Fibroblast of peridontal ligament (primary cell): ENCODE measurements around the gene PNPLA2.

Experiments used
- DNase-seq: peaks from one replicate; pipeline ENCODE4 v3.0.0-alpha.2; 2010; ENCODE audit errors: extremely low read depth

The PNPLA2 gene

DNA sequence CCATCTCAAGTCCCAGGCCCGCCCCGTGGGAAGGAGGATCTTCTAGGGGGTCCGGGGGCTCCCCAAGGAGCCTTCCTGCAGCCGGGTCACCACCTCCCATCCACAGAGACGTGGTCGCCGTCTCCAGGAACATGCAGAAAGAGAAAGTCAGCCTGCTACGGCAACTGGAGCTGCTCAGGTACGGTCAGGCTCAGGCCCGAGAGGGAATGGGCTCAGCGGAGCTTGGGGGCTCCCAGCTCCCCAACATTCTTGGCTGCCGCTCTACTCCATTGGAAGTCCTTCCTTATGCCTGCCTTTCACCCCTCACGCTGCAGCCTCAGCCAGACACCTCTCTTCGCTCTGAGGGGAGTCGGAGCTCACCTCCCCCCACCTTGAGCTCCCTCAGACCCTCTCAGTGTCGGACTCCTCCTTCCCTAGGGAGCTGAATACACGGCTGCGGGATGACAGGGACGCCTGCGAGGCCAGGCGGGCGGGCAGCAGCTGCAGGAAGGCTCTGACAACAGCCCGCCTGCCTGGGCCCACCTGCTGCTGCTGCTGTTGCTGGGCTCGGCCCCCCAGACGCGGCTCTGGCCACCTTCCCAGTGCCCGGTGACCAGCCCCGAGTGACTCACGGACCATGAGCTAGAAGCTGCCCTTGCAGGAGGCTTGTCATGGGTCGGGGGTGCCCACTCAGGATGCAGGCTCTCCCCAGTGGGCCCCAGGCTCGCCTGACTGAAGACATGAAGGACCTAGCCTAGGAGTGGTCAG is 12.6 kb downstream of the PNPLA2 start:
- DNase-seq: no peak

DNA sequence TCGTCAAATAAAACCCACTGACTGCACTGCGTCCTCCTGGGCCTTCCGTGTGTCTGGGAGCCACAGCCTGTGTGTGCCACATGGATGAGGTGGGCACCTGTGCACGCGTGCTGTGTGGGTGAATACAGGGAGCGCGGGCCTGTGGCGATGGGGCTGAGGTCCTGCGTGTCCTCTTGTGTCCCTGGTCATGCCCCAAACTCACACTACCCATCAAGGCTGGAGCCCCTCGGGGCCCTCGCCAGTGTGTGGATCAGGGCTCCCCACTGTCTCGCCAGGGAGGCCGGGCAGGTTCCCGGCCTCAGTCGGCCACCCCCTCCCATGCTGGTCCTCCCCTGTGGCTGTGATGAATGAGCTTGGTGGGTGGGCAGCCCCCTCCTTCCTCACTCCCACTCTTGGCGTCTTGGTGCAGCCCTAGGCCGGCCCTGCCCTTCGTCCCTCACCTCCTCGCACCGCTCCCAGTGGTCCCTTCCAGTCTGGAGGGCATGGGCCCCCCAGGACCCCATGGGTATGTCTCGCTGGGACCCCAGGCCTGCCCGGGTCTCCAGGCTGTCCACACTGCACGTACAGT is 13.3 kb downstream of the PNPLA2 start:
- no peak for DNase-seq

DNA sequence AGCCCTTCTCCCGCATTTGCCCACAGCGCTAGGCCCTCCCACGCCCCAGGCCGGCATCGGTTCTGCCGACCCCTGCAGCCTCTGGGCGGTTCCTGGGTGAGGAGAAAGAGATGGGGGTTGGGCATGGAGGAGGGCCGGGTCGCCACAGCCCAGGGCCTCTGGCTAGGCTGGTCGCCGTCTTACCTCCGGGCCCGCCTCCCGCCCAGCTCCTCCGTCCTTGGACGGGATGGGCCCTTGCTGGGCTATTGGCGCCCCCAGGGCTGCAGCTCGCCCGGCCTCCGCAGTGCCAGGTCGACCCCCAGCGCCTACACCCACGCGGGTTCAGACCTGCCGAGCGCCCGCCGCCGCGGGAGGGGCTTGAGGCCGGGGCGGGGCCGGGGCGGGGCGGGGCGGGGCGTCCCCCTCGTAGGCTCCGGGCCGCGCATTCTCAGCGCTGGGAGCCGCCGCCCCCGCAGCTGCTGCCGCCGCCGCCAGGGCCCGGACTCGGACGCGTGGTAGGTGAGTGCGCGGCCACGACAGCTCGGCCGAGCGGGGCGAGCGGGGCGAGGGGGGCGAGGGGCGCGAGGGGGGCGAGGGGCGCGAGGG is 13.9 kb downstream of the PNPLA2 start, which contains the start of gene CD151:
Gene CD151 (plus strand): TSS at position 424 of the 585 bp plus-strand sequence. CDS start 3,118 bp downstream, outside the sequence.
- DNase-seq: no peak

DNA sequence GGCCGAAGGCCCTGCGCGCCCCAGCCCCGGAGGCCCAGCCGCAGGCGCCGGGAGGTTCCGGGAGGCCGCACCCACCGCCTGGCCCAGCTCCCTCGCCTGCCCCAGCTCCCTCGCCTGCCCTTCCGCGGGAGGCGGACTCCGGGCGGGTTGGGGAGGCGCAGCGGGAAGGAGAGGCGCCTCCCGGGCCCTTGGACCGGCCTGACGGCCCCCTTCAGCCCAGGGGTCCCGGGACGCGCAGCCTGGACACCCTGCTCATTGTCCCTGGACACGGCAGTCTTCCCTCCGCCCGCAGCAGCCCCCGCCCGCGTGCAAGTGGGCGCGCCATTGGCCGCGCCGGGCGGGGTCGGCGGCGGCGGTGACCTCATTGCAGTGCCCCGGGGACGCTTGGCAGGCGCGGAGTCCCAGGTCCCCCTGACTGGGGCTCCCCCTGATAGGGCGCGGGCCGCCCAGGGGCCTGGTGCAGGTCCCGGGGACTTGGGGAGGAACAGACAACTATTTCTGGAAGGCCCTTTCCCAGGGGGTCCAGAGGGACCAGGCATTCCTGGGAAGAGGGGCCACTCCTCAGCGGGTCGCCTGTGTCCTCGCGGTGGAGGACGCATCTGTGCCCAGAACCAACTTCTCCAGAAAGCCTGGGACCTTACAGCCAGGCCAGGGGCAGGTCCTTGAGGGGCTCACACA is 14.5 kb downstream of the PNPLA2 start:
- no peak for DNase-seq

DNA sequence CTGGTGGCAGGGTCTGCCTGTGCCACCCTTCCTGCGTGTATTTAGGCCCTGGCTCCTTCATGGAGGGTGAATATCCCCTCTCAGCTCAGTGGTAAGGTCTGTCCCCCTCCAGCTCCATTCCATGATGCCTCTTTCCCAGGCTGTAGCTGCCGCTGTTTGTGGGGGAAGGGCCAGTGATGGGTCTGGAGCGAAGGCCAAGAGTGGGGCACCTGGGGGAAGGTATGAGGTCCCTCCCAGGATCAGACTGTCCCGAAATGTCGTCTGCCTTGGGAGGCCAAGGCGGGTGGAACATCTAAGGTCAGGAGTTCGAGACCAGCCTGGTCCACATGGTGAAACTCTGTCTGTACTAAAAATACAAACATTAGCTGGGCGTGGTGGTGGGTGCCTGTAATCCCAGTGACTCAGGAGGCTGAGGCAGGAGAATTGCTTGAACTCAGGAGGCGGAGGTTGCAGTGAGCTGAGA is 15.2 kb downstream of the PNPLA2 start:
- no peak for DNase-seq

DNA sequence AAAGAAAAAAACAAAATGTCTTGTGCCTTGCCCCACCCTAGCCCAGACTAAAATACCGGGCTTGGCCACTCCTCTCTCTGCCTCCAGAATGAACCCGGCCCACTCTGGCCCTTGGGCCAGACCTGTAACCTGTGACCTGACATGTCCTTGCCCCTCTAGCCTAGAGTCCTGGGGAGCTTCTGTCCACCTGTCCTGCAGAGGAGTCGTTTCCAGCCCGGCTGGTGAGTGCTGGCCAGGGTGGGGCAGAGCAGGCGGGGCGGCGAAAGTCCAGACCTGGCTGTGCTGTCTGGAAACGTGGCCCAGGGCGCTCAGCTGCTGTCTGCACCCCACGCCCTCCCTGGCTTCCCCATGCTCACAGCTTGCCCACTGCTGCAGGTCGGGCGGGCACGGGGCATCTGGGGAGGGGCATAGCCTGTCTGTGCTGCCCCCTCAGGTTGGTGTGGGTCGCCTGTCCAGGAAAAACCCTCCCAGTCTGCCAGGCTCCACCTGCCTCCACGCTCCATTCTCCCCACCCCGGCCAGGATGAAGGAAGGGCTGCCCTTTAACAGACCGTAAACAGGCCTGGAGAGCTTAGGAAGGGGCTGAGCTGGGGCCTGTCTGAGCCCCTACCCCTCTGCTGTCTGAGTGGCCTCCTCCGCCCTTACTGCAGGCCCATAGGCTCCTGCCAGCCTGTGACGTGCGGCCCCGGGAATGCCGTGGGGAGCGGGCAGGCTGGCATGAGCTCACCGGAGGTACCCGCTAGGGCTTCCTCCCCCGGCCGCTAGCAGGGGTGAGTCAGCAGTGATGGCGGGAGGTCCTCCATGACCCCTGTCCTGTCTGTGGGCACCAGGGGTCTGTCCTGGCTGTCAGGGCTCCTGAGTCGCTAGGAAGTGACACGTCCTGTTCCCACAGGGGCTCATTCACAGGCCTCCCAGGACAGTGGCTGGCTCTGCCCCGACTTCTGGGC is 15.9 kb downstream of the PNPLA2 start:
- peak; percentile 64 for DNase-seq

DNA sequence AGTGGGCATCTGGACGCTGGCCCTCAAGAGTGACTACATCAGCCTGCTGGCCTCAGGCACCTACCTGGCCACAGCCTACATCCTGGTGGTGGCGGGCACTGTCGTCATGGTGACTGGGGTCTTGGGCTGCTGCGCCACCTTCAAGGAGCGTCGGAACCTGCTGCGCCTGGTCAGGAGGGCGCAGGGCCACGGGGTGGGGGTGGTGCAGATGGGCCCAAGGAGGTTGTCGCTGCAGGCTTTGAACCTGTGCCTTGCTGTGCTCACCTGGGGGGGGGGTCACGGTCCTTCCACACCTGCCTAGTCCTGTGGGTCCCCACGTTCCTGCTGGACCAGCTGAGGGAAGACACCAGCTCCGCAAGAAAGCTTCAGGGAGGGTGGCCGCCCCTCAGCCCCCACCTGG is 17.6 kb downstream of the PNPLA2 start:
- DNase-seq: no peak

DNA sequence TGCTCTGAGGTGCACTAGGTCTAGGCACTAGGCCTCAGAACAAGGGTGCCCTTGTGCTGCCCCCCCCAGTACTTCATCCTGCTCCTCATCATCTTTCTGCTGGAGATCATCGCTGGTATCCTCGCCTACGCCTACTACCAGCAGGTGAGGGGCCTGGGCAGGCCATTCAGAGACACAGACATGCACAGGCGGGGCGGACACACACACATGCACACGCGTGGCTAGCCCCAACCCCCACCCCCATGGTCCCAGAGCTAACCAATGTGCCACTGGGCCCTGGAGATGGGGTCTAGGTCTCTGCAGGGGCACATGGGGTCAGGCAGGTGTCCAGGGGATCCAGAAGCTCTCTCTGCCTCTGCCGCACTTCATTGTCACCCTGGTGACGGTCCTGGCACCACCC is 18.0 kb downstream of the PNPLA2 start:
- no peak for DNase-seq

DNA sequence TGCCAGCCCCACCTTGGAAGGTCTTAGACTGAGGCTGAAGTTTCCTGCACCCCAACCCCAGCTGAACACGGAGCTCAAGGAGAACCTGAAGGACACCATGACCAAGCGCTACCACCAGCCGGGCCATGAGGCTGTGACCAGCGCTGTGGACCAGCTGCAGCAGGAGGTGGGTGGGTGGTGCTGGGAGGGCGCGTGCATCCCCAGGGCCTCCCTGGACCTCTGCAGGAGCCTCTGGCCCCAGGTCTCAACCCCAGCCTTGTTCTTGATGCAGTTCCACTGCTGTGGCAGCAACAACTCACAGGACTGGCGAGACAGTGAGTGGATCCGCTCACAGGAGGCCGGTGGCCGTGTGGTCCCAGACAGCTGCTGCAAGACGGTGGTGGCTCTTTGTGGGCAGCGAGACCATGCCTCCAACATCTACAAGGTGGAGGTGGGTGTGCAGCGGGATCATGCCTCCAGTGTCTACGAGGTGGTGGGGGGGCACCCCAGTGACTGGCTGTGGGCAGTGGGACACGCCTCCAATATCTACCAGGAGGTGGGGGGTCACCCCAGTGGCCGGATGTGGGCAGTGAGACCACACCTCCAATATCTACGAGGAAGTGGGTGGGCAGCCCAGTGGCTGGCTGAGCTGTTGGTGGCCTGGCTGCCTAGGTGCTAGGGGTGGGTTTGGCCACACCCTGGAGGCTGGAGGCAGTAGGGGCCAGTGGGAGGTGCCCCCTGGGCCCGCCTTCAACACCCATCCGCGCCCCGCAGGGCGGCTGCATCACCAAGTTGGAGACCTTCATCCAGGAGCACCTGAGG is 18.7 kb downstream of the PNPLA2 start:
- DNase-seq: no peak

DNA sequence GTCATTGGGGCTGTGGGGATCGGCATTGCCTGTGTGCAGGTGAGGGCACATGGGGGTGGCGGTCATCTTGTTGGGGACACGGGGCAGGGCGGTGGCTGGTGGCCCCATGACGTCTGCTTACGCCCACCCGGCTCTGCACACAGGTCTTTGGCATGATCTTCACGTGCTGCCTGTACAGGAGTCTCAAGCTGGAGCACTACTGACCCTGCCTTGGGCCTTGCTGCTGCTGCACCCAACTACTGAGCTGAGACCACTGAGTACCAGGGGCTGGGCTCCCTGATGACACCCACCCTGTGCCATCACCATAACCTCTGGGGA is 19.2 kb downstream of the PNPLA2 start:
- no peak for DNase-seq

DNA sequence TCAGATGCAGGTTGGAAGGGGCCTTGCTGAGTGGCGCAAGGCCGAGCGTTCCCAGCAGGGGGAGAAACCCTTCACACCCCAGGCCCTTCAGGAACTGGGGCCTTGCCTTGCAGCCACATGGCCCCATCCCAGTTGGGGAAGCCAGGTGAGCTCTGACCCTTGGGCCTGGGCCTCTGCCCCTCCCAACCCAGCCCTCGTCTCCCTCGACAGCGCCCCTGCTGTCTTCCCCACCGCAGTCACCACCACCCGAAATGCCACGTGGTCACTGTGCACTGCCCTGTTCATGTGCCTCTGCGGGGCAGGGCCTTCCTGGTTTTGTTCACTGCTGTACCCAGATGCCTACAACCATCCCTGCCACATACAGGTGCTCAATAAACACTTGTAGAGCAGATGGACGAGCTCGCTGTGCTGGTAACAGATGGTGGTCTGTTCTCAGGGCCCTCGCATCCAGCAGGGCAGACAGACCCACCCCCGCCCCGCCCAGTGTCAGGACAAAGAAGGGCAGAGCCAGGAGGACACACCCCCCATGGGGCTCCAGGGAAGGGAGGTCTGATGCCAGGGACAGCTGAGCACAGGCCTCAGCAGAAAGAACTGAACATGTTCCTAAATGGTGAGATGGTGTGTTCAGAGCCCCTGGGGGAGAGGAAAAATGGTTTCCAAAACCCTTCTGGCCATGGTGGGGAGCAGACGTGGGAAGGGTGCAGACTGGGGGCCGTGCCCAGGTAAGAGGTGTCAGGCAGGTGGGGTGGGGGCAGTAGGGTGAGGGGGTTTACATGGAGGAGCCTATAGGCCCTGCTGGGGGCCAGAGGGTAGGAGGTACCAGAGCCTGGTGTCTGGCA is 19.9 kb downstream of the PNPLA2 start:
- no peak for DNase-seq

DNA sequence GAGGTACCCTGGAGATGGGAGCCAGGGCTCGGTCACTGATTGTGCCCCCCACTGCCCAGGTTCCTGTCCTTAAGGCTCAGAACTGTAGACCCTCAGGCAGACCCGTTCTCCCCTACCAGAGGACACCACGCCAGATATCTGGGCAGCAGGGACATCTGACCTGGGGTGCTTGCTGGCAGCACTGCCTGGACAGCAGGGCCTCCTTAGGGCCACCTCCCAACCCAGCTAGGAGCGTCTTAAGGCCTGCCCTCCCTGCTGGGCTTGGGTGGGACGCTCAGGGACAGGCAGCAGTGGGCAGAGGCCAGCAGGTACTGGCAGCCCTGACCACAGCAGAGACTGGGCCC is 20.5 kb downstream of the PNPLA2 start:
- no peak for DNase-seq

DNA sequence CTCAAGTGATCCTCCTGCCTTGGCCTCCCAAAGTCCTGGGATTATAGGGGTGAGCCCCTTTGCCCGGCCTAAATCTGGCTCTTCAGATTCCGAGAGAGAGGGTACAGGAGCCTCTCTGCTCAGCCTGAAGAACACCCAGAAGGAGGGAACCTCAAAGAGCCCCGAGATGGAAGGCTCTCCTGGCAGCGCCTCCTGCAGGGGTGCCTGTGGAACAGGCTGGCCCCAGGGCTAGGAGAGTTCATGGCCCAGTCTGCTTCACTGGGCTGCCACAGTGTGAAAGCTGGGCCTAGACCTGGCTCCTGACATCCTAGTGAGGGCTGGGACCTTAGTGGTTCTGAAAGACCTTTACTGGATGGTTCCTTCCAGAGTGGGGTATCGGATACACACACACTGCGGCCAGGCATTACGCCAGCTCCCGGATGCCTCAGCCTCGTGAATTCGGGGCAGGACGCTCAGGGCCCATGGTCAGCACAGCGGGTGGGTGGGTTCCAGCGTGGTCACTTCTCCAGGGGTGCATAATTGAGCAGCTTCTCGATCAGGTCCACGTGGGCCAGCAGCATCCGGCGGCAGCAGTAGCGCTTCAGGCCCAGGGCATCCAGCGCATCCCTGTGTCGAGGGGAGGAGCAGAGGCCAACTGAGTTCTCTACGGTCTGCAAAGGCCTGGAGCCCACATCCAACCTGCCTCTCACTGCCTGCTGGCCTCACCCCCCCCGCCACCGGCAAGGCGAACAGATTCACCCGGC is 21.3 kb downstream of the PNPLA2 start:
- DNase-seq: no peak

DNA sequence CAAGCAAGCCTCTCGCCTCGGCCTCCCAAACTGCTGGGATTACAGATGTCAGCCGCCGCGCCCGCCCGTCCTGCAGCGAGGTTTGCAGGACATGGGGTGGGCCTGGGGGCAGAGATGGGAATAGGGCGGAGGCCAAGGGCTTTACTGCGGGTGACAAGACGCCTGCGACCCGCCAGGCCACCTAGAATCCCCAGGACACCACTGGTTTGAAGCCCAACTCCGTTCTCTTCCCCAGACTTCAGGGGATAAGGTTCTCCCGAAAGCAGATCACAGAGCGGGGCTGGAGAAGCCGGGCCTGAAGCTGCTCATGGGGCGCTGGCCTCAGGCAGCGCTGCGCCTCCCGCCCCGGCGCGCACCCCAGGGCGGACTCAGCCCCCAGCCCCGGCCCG is 23.3 kb downstream of the PNPLA2 start:
- DNase-seq: no peak

DNA sequence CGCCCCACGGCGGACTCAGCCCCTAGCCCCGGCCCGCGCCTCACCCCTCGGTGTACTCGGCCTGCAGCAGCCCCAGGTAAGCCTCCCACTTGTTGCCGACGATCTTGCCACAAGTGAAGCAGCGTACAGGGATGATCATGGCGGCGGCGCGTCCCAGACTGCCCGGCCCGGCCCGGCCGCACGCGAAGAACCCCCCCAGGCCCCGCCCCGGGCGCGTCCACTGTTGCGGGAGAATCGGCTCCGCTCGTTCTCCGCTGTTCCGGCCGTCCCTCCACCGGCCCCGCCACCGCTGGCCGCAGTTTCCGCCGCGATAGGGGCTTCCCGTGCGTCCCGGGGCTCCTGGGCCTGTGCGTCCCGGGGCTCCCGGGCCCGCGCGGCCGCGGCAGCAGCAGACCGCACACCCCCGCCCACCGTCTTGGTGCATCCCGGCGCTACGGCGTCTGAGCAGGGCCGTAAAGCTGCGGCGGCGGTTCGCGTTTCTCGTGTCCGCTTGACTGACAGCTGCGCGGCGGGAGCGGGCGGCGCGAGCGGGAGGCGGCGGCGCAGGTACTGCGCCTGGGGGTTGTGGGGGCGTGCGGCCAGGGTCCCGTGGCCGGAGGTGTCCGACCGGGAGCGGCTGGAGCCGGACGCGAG is 23.8 kb downstream of the PNPLA2 start, which contains the start of the genes POLR2L and TSPAN4:
Gene POLR2L (minus strand): TSS at position 160 of the 633 bp plus-strand sequence. CDS start 21 bp downstream, at position 139.
Gene TSPAN4 (plus strand): TSS at position 483 of the 633 bp plus-strand sequence. CDS start 7,453 bp downstream, outside the sequence.
- DNase-seq: peak; percentile 81

DNA sequence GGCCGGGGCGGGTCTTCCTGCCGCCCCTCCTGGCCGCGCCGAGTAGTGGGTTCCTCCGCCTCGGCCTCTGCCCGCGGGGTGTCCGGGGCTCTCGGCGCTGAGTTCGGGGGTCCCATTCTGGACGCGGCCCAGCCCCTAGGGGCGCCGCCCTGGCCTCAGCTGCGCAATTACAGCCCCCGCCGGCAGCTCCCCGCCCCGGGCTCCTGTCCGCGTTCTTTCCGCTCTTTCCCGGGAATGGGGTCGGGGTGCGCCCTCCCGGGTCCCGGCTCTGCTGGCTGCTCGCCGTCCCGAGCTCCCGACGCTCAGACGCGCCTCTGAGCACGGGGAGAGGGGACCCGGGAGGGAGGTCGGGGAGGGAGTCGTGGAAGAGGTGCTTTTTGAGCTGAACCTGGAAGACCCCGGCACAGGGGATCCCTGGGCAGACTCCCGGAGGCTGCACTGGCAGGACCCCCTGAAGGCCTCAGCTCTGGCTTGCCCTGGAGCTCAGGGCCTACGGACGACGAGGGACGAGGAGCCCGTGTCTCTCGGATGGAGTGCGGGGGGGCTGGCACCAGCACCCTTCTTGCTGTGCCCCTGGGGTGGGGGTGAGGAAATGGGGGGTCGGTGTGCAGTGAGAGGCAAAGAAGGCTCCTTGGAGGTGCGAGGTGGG is 24.5 kb downstream of the PNPLA2 start:
- no peak for DNase-seq

DNA sequence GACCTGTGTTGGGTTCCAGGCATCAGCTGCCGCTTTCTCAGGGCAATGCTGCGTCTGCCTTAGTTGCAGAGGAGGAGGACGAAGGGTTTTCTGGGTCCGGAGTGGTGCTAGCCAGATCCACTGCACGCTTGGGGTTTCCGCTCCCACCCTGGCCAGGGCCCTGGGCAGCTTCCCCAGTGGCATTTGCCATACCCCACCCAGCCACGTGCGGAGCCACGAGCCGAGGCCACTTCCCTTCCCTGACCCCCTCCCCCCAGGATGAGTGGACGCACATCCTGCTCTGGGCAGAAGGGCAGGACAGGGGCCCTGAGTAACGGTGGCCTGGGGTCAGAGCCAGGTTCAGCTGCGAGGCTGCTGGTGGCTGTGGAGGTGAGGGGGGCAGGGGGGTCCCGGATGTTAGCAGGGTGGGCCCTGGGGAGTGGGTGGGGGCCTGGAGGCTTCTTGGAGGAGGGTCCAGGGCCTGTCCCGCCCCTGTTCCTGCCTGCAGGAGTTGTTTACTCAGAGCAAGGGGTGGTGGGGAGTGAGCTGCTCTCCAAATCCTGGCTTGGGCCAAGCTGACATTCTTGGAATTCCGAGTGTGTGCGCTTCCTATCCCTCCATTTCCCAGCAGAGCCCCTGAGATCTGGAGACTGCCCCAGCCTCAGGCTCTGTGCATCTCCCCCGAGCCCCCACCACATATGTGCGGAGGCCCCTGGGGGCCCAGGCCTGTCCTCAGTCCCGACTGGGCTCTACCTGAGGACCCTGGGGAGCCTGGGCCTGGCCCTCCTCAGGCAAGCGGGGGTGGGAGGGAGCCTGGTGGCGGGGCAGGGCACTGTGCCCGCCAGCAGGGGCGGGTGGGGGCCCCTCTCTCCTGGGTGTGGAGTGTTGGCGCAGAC is 25.3 kb downstream of the PNPLA2 start:
- peak; percentile 96 for DNase-seq
